ENCODE data around the gene ASPA. TPM values are rescaled to one million over a fixed set of nuclear protein-coding genes. Genes with fewer than 3 reads are reported as not detected.

ASPA gene
- total RNA-seq, 1 donor from 2014 or later: not detected

DNA sequence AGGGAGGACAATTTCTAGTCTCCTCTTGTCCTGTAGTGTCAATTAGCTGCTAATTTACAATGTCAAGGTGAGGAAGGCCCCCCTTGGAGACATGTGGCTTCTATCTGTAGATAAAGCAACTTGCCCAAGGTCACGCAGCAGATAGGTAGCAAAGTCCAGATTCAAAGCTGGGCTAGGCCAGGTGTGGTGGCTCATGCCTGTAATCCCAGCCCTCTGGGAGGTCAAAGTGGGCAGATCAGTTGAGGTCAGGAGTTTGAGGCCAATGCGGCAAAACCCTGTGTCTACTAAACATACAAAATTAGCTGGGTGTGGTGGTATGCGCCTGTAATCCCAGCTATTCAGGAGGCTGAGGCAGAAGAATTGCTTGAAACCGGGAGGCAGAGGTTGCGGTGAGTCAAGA, 70.7 kb downstream of the ASPA start:
- no peak overlapping the region for H3K27ac Mint-ChIP-seq (ENCODE audit: unreplicated experiment)
- Histone ChIP-seq H2AFZ (ENCODE audit: low read depth, low read length) (no peak overlapping the region), H3K4me3 (ENCODE audit: insufficient read depth, low read depth, low read length) (no peak overlapping the region), H3K36me3 (ENCODE audit: insufficient read depth, low read length) (no peaks in the 10 kb centered on the region), H3K9ac (ENCODE audit: low read length) (no peak overlapping the region), H3K9me3 (ENCODE audit: insufficient read depth, low read depth, low read length) (no peaks in the 10 kb centered on the region), H4K20me1 (ENCODE audit: insufficient read depth, low read length) (no peaks in the 10 kb centered on the region), H3K4me1 (ENCODE audit: insufficient read depth, low read length) (no peaks in the 10 kb centered on the region), H3K79me2 (ENCODE audit: insufficient read depth, low read length) (no peaks in the 10 kb centered on the region), H3K27me3 (ENCODE audit: insufficient read depth, low read length) (peaks cover 2% of the 10 kb centered on the region), H3K27ac (ENCODE audit: low read depth, low read length) (no peak overlapping the region), H3K4me2 (ENCODE audit: low read length) (no peak overlapping the region)
- no peak for FAIRE-seq
- no peak overlapping the region for H3K4me3 Mint-ChIP-seq (ENCODE audit: unreplicated experiment)
- no peaks in the 10 kb centered on the region for H3K36me3 Mint-ChIP-seq (ENCODE audit: low read depth, unreplicated experiment)
- TF ChIP-seq, protein P1, sequence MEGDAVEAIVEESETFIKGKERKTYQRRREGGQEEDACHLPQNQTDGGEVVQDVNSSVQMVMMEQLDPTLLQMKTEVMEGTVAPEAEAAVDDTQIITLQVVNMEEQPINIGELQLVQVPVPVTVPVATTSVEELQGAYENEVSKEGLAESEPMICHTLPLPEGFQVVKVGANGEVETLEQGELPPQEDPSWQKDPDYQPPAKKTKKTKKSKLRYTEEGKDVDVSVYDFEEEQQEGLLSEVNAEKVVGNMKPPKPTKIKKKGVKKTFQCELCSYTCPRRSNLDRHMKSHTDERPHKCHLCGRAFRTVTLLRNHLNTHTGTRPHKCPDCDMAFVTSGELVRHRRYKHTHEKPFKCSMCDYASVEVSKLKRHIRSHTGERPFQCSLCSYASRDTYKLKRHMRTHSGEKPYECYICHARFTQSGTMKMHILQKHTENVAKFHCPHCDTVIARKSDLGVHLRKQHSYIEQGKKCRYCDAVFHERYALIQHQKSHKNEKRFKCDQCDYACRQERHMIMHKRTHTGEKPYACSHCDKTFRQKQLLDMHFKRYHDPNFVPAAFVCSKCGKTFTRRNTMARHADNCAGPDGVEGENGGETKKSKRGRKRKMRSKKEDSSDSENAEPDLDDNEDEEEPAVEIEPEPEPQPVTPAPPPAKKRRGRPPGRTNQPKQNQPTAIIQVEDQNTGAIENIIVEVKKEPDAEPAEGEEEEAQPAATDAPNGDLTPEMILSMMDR (IDR thresholded peaks at IDR 0.05; ENCODE audit: insufficient read depth, low read depth, low read length): no peak
- no peak for TF ChIP-seq EZH2 (IDR thresholded peaks at IDR 0.05; ENCODE audit: insufficient read depth, low read length)
- no peaks in the 10 kb centered on the region for H3K4me1 Mint-ChIP-seq (ENCODE audit: low read depth, unreplicated experiment)
- H3K27me3 Mint-ChIP-seq (ENCODE audit: low read depth, unreplicated experiment): peaks cover 27% of the 10 kb centered on the region
- H3K9me3 Mint-ChIP-seq (ENCODE audit: unreplicated experiment): peaks cover 11% of the 10 kb centered on the region
- DNase-seq (ENCODE audit: low read depth): no peak

- Histone ChIP-seq H2AFZ (ENCODE audit: low read depth, low read length) (no peak overlapping the region), H3K9me3 (ENCODE audit: insufficient read depth, low read depth, low read length) (no peaks in the 10 kb centered on the region), H3K4me1 (ENCODE audit: insufficient read depth, low read length) (no peaks in the 10 kb centered on the region), H3K36me3 (ENCODE audit: insufficient read depth, low read length) (no peaks in the 10 kb centered on the region), H3K79me2 (ENCODE audit: insufficient read depth, low read length) (no peaks in the 10 kb centered on the region), H3K9ac (ENCODE audit: low read length) (no peak overlapping the region), H3K27me3 (ENCODE audit: insufficient read depth, low read length) (peaks cover 2% of the 10 kb centered on the region), H3K4me3 (ENCODE audit: insufficient read depth, low read depth, low read length) (no peak overlapping the region), H3K27ac (ENCODE audit: low read depth, low read length) (no peak overlapping the region), H4K20me1 (ENCODE audit: insufficient read depth, low read length) (no peaks in the 10 kb centered on the region), H3K4me2 (ENCODE audit: low read length) (no peak overlapping the region)
- Mint-ChIP-seq H3K27ac (ENCODE audit: unreplicated experiment) (no peak overlapping the region), H3K36me3 (ENCODE audit: low read depth, unreplicated experiment) (no peaks in the 10 kb centered on the region), H3K9me3 (ENCODE audit: unreplicated experiment) (peaks cover 11% of the 10 kb centered on the region), H3K4me1 (ENCODE audit: low read depth, unreplicated experiment) (no peaks in the 10 kb centered on the region), H3K27me3 (ENCODE audit: low read depth, unreplicated experiment) (peaks cover 26% of the 10 kb centered on the region), H3K4me3 (ENCODE audit: unreplicated experiment) (no peak overlapping the region)
- no peak for FAIRE-seq
- DNase-seq (ENCODE audit: low read depth): no peak
- no peak for TF ChIP-seq EZH2 (IDR thresholded peaks at IDR 0.05; ENCODE audit: insufficient read depth, low read length)
- TF ChIP-seq, protein P1 (IDR thresholded peaks at IDR 0.05; ENCODE audit: insufficient read depth, low read depth, low read length): no peak
Observed at GRCh38 chr17:3546997-3547396, 71.2 kb downstream of the ASPA start.

- no peaks in the 10 kb centered on the region for H3K9me3 ChIP-seq (ENCODE audit: insufficient read depth, low read depth, low read length)
- no peak overlapping the region for H3K4me2 ChIP-seq (ENCODE audit: low read length)
- Mint-ChIP-seq H3K4me3 (ENCODE audit: unreplicated experiment) (no peak overlapping the region), H3K9me3 (ENCODE audit: unreplicated experiment) (peaks cover 11% of the 10 kb centered on the region), H3K36me3 (ENCODE audit: low read depth, unreplicated experiment) (no peaks in the 10 kb centered on the region), H3K27ac (ENCODE audit: unreplicated experiment) (no peak overlapping the region), H3K27me3 (ENCODE audit: low read depth, unreplicated experiment) (peaks cover 28% of the 10 kb centered on the region), H3K4me1 (ENCODE audit: low read depth, unreplicated experiment) (no peaks in the 10 kb centered on the region)
- no peak overlapping the region for H2AFZ ChIP-seq (ENCODE audit: low read depth, low read length)
- no peaks in the 10 kb centered on the region for H3K36me3 ChIP-seq (ENCODE audit: insufficient read depth, low read length)
- no peak overlapping the region for H3K4me3 ChIP-seq (ENCODE audit: insufficient read depth, low read depth, low read length)
- no peaks in the 10 kb centered on the region for H3K4me1 ChIP-seq (ENCODE audit: insufficient read depth, low read length)
- TF ChIP-seq EZH2 (IDR thresholded peaks at IDR 0.05; ENCODE audit: insufficient read depth, low read length): no peak
- TF ChIP-seq, protein P1 (IDR thresholded peaks at IDR 0.05; ENCODE audit: insufficient read depth, low read depth, low read length): no peak
- no peaks in the 10 kb centered on the region for H4K20me1 ChIP-seq (ENCODE audit: insufficient read depth, low read length)
- FAIRE-seq (no peak), DNase-seq (ENCODE audit: low read depth) (no peak)
- H3K27ac ChIP-seq (ENCODE audit: low read depth, low read length): no peak overlapping the region
- H3K27me3 ChIP-seq (ENCODE audit: insufficient read depth, low read length): peaks cover 2% of the 10 kb centered on the region
- no peaks in the 10 kb centered on the region for H3K79me2 ChIP-seq (ENCODE audit: insufficient read depth, low read length)
- H3K9ac ChIP-seq (ENCODE audit: low read length): no peak overlapping the region
Observed at GRCh38 chr17:3547628-3548027, 71.8 kb downstream of the ASPA start.
